ENCODE results near the gene KRTAP13-1.

KRTAP13-1 gene, protein sequence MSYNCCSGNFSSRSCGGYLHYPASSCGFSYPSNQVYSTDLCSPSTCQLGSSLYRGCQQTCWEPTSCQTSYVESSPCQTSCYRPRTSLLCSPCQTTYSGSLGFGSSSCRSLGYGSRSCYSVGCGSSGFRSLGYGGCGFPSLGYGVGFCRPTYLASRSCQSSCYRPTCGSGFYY

DNA sequence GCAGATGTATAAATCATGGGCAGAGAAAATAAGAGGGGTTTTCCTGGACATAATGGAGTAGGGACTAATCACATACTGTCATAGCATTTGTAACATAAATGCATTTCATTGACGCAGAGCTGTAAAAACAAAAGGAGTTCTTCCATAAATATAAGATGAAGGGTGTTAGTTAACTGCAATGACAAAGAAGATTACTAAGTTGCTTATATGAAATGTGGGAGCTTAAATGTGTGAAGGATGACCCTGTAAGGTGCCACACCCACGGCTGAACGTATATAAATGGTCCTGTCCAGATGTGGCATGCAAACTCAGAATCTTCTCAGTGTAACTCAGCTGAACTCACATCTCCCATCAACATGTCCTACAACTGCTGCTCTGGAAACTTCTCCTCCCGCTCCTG, at the start of gene KRTAP13-1:
TSS of gene KRTAP13-1 (plus strand) at position 301 of the 400 bp plus-strand sequence. CDS start at position 357, 56 bp downstream.
- in situ Hi-C loops (cut with HindIII; ENCODE audit: low sequenced_read_pairs) = no loop called here
- DNase-seq (ENCODE audit: low read depth, low spot score) = no peak
- no peak within 1 kb of the TSS for H3K4me3 ChIP-seq (ENCODE audit: low read depth, low read length)
- TF ChIP-seq, protein P1, sequence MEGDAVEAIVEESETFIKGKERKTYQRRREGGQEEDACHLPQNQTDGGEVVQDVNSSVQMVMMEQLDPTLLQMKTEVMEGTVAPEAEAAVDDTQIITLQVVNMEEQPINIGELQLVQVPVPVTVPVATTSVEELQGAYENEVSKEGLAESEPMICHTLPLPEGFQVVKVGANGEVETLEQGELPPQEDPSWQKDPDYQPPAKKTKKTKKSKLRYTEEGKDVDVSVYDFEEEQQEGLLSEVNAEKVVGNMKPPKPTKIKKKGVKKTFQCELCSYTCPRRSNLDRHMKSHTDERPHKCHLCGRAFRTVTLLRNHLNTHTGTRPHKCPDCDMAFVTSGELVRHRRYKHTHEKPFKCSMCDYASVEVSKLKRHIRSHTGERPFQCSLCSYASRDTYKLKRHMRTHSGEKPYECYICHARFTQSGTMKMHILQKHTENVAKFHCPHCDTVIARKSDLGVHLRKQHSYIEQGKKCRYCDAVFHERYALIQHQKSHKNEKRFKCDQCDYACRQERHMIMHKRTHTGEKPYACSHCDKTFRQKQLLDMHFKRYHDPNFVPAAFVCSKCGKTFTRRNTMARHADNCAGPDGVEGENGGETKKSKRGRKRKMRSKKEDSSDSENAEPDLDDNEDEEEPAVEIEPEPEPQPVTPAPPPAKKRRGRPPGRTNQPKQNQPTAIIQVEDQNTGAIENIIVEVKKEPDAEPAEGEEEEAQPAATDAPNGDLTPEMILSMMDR (IDR thresholded peaks at IDR 0.05; ENCODE audit: low read depth, low read length) = no peak

DNA sequence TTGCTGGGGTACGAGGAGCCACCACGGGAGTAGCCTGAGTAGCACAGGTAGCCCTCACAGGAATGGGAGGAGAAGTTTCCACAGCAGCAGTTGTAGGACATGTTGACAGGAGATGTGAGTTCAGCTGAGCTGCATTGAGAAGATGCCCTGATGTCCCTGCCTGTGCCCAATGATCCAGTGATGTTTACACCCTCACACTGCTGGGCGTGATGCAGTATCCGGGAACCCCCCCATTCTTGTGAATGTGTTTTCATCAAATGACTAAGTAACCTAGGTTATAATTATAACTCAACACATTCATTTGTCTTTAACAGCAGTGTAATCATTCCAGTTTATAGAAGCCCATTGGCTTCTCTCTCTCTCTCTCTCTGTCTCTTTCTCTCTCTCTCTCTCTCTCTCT, 47.3 kb upstream of the KRTAP13-1 start, which contains the start of gene KRTAP23-1:
TSS of gene KRTAP23-1 (minus strand) at position 101 of the 400 bp plus-strand sequence. CDS start at position 101, 0 bp downstream.
- DNase-seq (ENCODE audit: low read depth, low spot score) = no peak
- TF ChIP-seq, protein P1 (IDR thresholded peaks at IDR 0.05; ENCODE audit: low read depth, low read length) = no peak
- in situ Hi-C loops (cut with HindIII; ENCODE audit: low sequenced_read_pairs) = no loop called here
- no peak within 1 kb of the TSS for H3K4me3 ChIP-seq (ENCODE audit: low read depth, low read length)

DNA sequence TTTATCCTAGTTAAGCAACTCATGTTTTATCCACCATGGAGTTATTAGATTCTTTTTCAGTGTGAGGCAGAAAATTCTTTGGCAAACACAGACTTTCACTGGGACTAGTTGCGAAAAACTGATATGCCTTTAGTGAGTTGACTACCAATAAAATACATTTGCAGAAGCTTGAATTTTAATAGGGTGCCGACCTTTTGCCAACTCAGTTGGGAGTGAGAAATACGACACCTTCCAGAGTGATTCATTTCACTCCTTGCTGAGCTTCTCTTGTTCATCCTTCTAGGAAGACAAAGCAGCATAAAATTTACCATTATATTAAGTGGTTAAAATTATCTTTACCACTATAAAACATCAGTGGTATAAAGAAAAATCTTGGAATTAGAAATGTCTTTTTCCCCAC, 46.3 kb upstream of the KRTAP13-1 start:
- in situ Hi-C loops (cut with HindIII; ENCODE audit: low sequenced_read_pairs) = no loop called here
- DNase-seq (ENCODE audit: low read depth, low spot score) = no peak
- no peak overlapping the region for H3K4me3 ChIP-seq (ENCODE audit: low read depth, low read length)
- TF ChIP-seq, protein P1 (IDR thresholded peaks at IDR 0.05; ENCODE audit: low read depth, low read length) = no peak

DNA sequence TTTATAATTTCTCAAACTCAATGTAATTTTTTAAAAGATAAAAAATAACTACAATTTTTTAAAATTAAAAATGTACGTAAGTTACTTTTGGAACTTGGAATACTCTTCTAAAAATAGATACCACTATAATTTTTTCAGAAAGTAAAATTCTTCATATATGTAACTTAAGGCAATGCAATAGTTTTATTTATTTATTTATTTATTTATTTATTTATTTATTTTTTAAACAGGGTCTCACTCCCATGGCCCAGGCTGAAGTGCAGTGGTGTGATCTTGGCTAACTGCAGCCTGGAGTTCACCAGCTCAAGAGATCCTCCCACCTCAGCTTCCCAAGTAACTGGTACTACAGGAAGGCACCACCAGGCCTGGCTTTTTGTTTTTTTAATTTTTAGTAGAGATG, 44.3 kb upstream of the KRTAP13-1 start:
- no peak for DNase-seq (ENCODE audit: low read depth, low spot score)
- TF ChIP-seq, protein P1 (IDR thresholded peaks at IDR 0.05; ENCODE audit: low read depth, low read length) = no peak
- in situ Hi-C loops (cut with HindIII; ENCODE audit: low sequenced_read_pairs) = no loop called here
- no peak overlapping the region for H3K4me3 ChIP-seq (ENCODE audit: low read depth, low read length)

DNA sequence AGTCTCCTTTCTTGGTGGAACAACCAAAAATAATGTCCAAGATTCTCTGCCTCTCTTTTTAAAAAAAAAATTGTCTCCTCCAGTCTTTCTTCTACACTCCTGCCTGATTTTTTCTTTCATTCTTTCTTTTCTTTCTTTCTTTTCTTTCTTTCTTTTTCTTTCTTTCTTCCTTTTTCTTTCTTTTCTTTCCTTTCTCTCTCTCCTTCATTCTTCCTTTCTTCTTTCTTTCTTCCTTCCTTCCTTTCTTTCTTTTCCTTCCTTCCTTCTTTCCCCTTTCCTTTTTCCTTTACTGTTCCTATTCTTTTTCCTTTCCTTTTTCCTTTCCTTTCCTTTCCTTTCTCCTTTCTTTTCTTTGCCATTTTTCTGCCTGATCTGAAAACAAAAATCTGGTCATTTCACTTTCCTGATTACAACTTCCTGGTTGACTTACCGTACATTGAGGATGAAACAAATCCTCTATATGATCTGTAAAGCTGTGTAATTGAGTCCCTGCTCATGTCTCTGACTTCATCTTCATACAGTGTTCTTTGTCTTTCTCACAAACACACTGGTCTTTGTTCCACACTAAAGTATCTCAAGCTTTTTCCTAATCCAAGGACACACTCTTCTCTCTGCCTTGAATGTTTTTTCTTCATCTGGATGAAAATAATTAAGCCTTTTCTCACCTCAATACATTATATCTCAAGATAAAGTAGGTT, 41.4 kb upstream of the KRTAP13-1 start:
- TF ChIP-seq, protein P1 (IDR thresholded peaks at IDR 0.05; ENCODE audit: low read depth, low read length) = no peak
- in situ Hi-C loops (cut with HindIII; ENCODE audit: low sequenced_read_pairs) = no loop called here
- DNase-seq (ENCODE audit: low read depth, low spot score) = no peak
- no peak overlapping the region for H3K4me3 ChIP-seq (ENCODE audit: low read depth, low read length)

DNA sequence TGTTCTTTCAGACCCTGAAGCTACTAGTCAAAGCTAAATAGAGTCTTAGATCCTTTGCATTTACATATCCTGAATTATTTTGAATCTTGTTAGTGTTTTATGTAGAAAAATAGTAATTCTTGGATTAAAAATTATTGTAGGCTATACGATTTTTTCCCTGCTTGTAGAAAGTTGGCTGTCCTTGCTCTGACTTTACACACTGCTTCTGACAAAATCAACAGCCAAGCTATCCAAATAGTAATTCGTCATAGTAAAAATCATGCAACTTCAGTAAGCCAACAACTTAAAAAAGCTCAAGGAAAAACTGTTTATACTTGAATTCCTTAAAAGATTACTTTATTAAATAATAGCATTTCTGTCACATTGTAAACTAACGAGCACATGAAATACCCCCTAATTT, 39.9 kb upstream of the KRTAP13-1 start:
- TF ChIP-seq, protein P1 (IDR thresholded peaks at IDR 0.05; ENCODE audit: low read depth, low read length) = no peak
- in situ Hi-C loops (cut with HindIII; ENCODE audit: low sequenced_read_pairs) = no loop called here
- DNase-seq (ENCODE audit: low read depth, low spot score) = no peak
- H3K4me3 ChIP-seq (ENCODE audit: low read depth, low read length) = no peak overlapping the region
